Neural progenitor cell (in vitro differentiated cells): Measurements from ENCODE around the gene RXFP1. TPM values are rescaled to one million over a fixed set of nuclear protein-coding genes. Genes with fewer than 3 reads are reported as not detected.

Source experiments
- DNase-seq: peaks from one replicate; pipeline ENCODE4 v3.0.0-alpha.2; 2016; ENCODE audit warnings: low spot score
- H2AFZ ChIP-seq: fragments of 200-600 bp; sonication (generic); replicated peaks from 2 replicates; pipeline ENCODE4 v1.6.1; 2016; ENCODE audit warnings: antibody characterized with exemption
- H3F3A ChIP-seq: fragments of 200-600 bp; sonication (generic); 2 replicates; pipeline ENCODE4 v1.6.1; 2016; ENCODE audit warnings: antibody characterized with exemption, low read depth
- H3K27ac ChIP-seq: fragments of 200-600 bp; sonication (generic); 2 replicates; pipeline ENCODE4 v1.5.1; 2016; ENCODE audit warnings: mild to moderate bottlenecking
- H3K27me3 ChIP-seq: fragments of 200-600 bp; sonication (generic); 2 replicates; pipeline ENCODE4 v1.6.1; 2016; ENCODE audit warnings: mild to moderate bottlenecking, moderate library complexity
- H3K36me3 ChIP-seq: fragments of 200-600 bp; sonication (generic); 2 replicates; pipeline ENCODE4 v1.5.1; 2016
- H3K4me1 ChIP-seq: fragments of 200-600 bp; sonication (generic); 2 replicates; pipeline ENCODE4 v1.6.1; 2016; ENCODE audit warnings: mixed run types
- H3K4me2 ChIP-seq: fragments of 200-600 bp; sonication (generic); 2 replicates; pipeline ENCODE4 v1.6.1; 2016
- H3K4me3 ChIP-seq: fragments of 200-600 bp; sonication (generic); 2 replicates; pipeline ENCODE4 v1.5.1; 2016
- H3K79me2 ChIP-seq: fragments of 200-600 bp; sonication (generic); 2 replicates; pipeline ENCODE4 v1.6.1; 2016; ENCODE audit warnings: low read depth
- H3K9ac ChIP-seq: fragments of 200-600 bp; sonication (generic); 2 replicates; pipeline ENCODE4 v1.6.1; 2016
- H3K9me3 ChIP-seq: fragments of 200-600 bp; sonication (generic); 2 replicates; pipeline ENCODE4 v1.5.1; 2016; ENCODE audit warnings: low read depth
- H4K20me1 ChIP-seq: fragments of 200-600 bp; sonication (generic); 2 replicates; pipeline ENCODE4 v1.6.1; 2016; ENCODE audit warnings: low read depth
- H3K27ac Mint-ChIP-seq: 3 replicates; pipeline ENCODE4 v1.8.0; 2021; ENCODE audit warnings: mixed read lengths
- H3K27me3 Mint-ChIP-seq: 2 replicates; pipeline ENCODE4 v1.8.0; 2022; ENCODE audit warnings: low read depth, mild to moderate bottlenecking, inconsistent platforms, moderate library complexity, mixed read lengths; ENCODE audit not compliant: insufficient read depth
- H3K36me3 Mint-ChIP-seq: 3 replicates; pipeline ENCODE4 v1.8.0; 2021; ENCODE audit warnings: mixed read lengths
- H3K4me1 Mint-ChIP-seq: 3 replicates; pipeline ENCODE4 v1.8.0; 2021; ENCODE audit warnings: mixed read lengths
- H3K4me3 Mint-ChIP-seq: 3 replicates; pipeline ENCODE4 v1.8.0; 2021; ENCODE audit warnings: mild to moderate bottlenecking, moderate library complexity, mixed read lengths
- H3K9me3 Mint-ChIP-seq: 3 replicates; pipeline ENCODE4 v1.8.0; 2020; ENCODE audit warnings: mixed read lengths
- EZH2 ChIP-seq: fragments of 200-600 bp; sonication (generic); IDR thresholded peaks from 2 replicates; pipeline ENCODE4 v1.6.1; 2017; ENCODE audit warnings: antibody characterized with exemption, mild to moderate bottlenecking, moderate library complexity
- EZH2phosphoT487 ChIP-seq: fragments of 200-600 bp; sonication (generic); IDR thresholded peaks from 2 replicates; pipeline ENCODE4 v1.6.1; 2017; ENCODE audit warnings: antibody characterized with exemption
- total RNA-seq: library from RNA; depleted of rRNA; stranded (reverse); fragments of >200 nt; gene quantifications from 2 replicates; pipeline ENCODE4 v1.2.3, GENCODE V29; 2015; ENCODE audit warnings: low replicate concordance
- TF ChIP-seq, protein P1 (sequence below): fragments of 200-600 bp; sonication (generic); IDR thresholded peaks from 2 replicates; pipeline ENCODE4 v1.5.1; 2017; ENCODE audit warnings: antibody characterized with exemption, mild to moderate bottlenecking

Gene RXFP1
- total RNA-seq, 1 donor from 2014 or later, result not detected

- H3K27ac Mint-ChIP-seq, result no peak overlapping the region
These were observed 16.5 kb downstream of the RXFP1 start for GRCh38 chr4:158538176-158538575.

GRCh38 chr4:158538911-158539310, 17.2 kb downstream of the RXFP1 start:
- Histone ChIP-seq H3K36me3 (no peaks in the 10 kb centered on the region), H3K4me3 (no peak overlapping the region), H3K27me3 (no peaks in the 10 kb centered on the region), H3F3A (no peaks in the 10 kb centered on the region), H4K20me1 (no peaks in the 10 kb centered on the region), H3K4me2 (no peak overlapping the region), H2AFZ (no peak overlapping the region), H3K9me3 (no peaks in the 10 kb centered on the region), H3K9ac (no peak overlapping the region), H3K27ac (no peak overlapping the region), H3K79me2 (no peaks in the 10 kb centered on the region), H3K4me1 (no peaks in the 10 kb centered on the region)
- no peak for TF ChIP-seq EZH2phosphoT487
- no peaks in the 10 kb centered on the region for H3K9me3 Mint-ChIP-seq
- peaks cover 8% of the 10 kb centered on the region for H3K4me1 Mint-ChIP-seq
- no peak for DNase-seq
- H3K4me3 Mint-ChIP-seq, result no peak overlapping the region
- H3K36me3 Mint-ChIP-seq, result no peaks in the 10 kb centered on the region
- no peak overlapping the region for H3K27ac Mint-ChIP-seq
- H3K27me3 Mint-ChIP-seq, result peaks cover 4% of the 10 kb centered on the region

More at GRCh38 chr4:158538176-158538575, 16.5 kb downstream of the RXFP1 start:
- Histone ChIP-seq H2AFZ (no peak overlapping the region), H3K27me3 (no peaks in the 10 kb centered on the region), H3K79me2 (no peaks in the 10 kb centered on the region), H3K4me1 (no peaks in the 10 kb centered on the region), H3K27ac (no peak overlapping the region), H3F3A (no peaks in the 10 kb centered on the region), H3K9ac (no peak overlapping the region), H3K4me3 (no peak overlapping the region), H4K20me1 (no peaks in the 10 kb centered on the region), H3K4me2 (no peak overlapping the region), H3K36me3 (no peaks in the 10 kb centered on the region), H3K9me3 (no peaks in the 10 kb centered on the region)
- peaks cover 4% of the 10 kb centered on the region for H3K27me3 Mint-ChIP-seq
- no peaks in the 10 kb centered on the region for H3K9me3 Mint-ChIP-seq
- DNase-seq, result no peak
- peaks cover 8% of the 10 kb centered on the region for H3K4me1 Mint-ChIP-seq
- TF ChIP-seq, protein P1, sequence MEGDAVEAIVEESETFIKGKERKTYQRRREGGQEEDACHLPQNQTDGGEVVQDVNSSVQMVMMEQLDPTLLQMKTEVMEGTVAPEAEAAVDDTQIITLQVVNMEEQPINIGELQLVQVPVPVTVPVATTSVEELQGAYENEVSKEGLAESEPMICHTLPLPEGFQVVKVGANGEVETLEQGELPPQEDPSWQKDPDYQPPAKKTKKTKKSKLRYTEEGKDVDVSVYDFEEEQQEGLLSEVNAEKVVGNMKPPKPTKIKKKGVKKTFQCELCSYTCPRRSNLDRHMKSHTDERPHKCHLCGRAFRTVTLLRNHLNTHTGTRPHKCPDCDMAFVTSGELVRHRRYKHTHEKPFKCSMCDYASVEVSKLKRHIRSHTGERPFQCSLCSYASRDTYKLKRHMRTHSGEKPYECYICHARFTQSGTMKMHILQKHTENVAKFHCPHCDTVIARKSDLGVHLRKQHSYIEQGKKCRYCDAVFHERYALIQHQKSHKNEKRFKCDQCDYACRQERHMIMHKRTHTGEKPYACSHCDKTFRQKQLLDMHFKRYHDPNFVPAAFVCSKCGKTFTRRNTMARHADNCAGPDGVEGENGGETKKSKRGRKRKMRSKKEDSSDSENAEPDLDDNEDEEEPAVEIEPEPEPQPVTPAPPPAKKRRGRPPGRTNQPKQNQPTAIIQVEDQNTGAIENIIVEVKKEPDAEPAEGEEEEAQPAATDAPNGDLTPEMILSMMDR, result no peak
- TF ChIP-seq EZH2 (no peak), EZH2phosphoT487 (no peak)
- no peaks in the 10 kb centered on the region for H3K36me3 Mint-ChIP-seq
- no peak overlapping the region for H3K4me3 Mint-ChIP-seq

DNA sequence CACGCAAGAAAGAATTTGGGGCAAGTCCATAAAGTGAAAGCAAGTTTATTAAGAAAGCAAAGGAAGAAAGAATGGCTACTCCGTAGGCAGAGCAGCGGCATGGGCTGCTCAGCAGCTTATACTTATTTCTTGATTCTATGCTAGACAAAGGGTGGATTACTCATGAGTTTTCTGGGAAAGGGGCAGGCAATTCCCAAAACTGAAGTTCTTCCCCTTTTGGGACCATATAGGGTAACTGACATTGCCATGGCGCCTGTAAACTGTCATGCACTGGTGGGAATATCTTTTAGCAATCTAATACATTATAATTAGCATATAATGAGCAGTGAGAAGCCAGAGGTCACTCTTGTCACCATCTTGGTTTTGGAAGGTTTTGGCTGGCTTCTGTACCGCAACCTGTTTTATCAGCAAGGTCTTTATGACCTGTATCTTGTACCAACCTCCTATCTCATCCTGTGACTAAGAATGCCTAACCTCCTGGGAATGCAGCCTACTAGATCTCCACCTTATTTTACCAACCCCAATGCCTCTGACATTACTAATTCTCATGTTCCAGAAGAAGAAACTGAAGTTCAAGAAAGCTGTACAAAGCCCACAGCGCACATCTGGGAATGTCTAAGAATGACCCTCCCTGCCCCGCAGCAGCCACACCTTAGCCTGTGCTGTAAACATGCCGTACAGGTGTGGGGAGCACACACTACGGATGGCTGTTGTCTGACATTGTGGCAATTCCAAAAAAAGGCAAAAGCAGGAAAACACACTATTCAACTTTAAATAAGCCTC, 18.6 kb downstream of the RXFP1 start:
- no peak overlapping the region for H3K4me3 Mint-ChIP-seq
- H3K27ac Mint-ChIP-seq, result no peak overlapping the region
- Histone ChIP-seq H4K20me1 (no peaks in the 10 kb centered on the region), H2AFZ (no peak overlapping the region), H3K27me3 (no peaks in the 10 kb centered on the region), H3F3A (no peaks in the 10 kb centered on the region), H3K9ac (no peak overlapping the region), H3K4me3 (no peak overlapping the region), H3K27ac (no peak overlapping the region), H3K9me3 (no peaks in the 10 kb centered on the region), H3K4me1 (no peaks in the 10 kb centered on the region), H3K36me3 (no peaks in the 10 kb centered on the region), H3K79me2 (no peaks in the 10 kb centered on the region), H3K4me2 (no peak overlapping the region)
- TF ChIP-seq, protein P1, result no peak
- TF ChIP-seq EZH2 (no peak), EZH2phosphoT487 (no peak)
- peaks cover 4% of the 10 kb centered on the region for H3K27me3 Mint-ChIP-seq
- H3K4me1 Mint-ChIP-seq, result peaks cover 8% of the 10 kb centered on the region
- DNase-seq, result no peak
- no peaks in the 10 kb centered on the region for H3K36me3 Mint-ChIP-seq
- no peaks in the 10 kb centered on the region for H3K9me3 Mint-ChIP-seq

- Mint-ChIP-seq H3K4me3 (no peak overlapping the region), H3K36me3 (no peaks in the 10 kb centered on the region), H3K27ac (no peak overlapping the region), H3K27me3 (peaks cover 4% of the 10 kb centered on the region), H3K4me1 (peaks cover 8% of the 10 kb centered on the region), H3K9me3 (no peaks in the 10 kb centered on the region)
- Histone ChIP-seq H3K79me2 (no peaks in the 10 kb centered on the region), H4K20me1 (no peaks in the 10 kb centered on the region), H2AFZ (no peak overlapping the region), H3K36me3 (no peaks in the 10 kb centered on the region), H3K4me3 (no peak overlapping the region), H3K9ac (no peak overlapping the region), H3K27ac (no peak overlapping the region), H3K9me3 (no peaks in the 10 kb centered on the region), H3K4me1 (no peaks in the 10 kb centered on the region), H3K27me3 (no peaks in the 10 kb centered on the region), H3K4me2 (no peak overlapping the region), H3F3A (no peaks in the 10 kb centered on the region)
- TF ChIP-seq, protein P1, result no peak
- TF ChIP-seq EZH2 (no peak), EZH2phosphoT487 (no peak)
- no peak for DNase-seq
These were observed 19.8 kb downstream of the RXFP1 start for GRCh38 chr4:158541506-158541905.
